GM21367 (cell line): ENCODE measurements around the gene KRTAP4-5.
"Not testable (repeated sequence)": the region's sequence is repeated elsewhere in the genome, so short reads cannot be mapped to it uniquely, and the experiment has no call there.

ENCODE experiments used
- ATAC-seq: cut with Tn5 transposase; IDR thresholded peaks from one replicate; pipeline ENCODE4 v1.9.1; 2021; ENCODE audit not compliant: unreplicated experiment

The KRTAP4-5 gene

GRCh38 chr17:41111151-41111885 lies 38.3 kb downstream of the KRTAP4-5 start:
- ATAC-seq: no peak

GRCh38 chr17:41108728-41109386 lies 40.8 kb downstream of the KRTAP4-5 start:
- ATAC-seq: not testable (repeated sequence)

GRCh38 chr17:41107941-41108450 lies 41.6 kb downstream of the KRTAP4-5 start:
- no peak for ATAC-seq

GRCh38 chr17:41105347-41105746 lies 44.3 kb downstream of the KRTAP4-5 start, which contains the start of gene KRTAP4-9:
Gene KRTAP4-9, plus strand, starts transcription at chr17:41105389. Its CDS starts 0 bp downstream, at chr17:41105389.
- not testable (repeated sequence) for ATAC-seq

GRCh38 chr17:41104386-41105038 lies 45.1 kb downstream of the KRTAP4-5 start:
- not testable (repeated sequence) for ATAC-seq

- no peak for ATAC-seq
These were observed 45.7 kb downstream of the KRTAP4-5 start for GRCh38 chr17:41103896-41104295.

- ATAC-seq: no peak
These were observed 47.9 kb downstream of the KRTAP4-5 start, which contains the start of gene KRTAP4-16 for GRCh38 chr17:41101586-41102259. Gene KRTAP4-16, minus strand, starts transcription at chr17:41102209. Its CDS starts 0 bp downstream, at chr17:41102209.

GRCh38 chr17:41099682-41100480 lies 49.7 kb downstream of the KRTAP4-5 start:
- not testable (repeated sequence) for ATAC-seq
